ENCODE measurements around the gene MAPK14. TPM values are rescaled to one million over a fixed set of nuclear protein-coding genes. Genes with fewer than 3 reads are reported as not detected.

MAPK14 gene
- total RNA-seq, 1 experiment from 2014 or later: 60.9 TPM

DNA sequence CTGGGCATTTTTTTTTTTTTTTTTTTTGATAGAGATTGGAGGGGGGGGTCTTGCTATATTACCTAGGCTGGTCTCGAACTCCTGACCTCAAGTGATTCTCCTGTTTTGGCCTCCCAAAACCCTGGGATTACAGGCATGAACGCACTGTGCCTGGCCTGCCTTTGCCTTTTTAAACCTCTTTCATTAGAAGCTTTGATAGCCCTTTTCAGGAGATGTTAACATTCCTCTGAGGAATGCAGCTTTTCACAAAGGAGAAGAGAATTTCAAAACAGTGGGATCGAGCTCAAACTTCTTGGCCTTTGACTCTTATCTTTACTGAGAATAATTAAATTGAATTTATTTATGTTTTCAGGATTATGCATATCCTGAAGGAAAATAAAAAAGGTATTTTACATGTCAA is 34.5 kb upstream of the MAPK14 start:
- Mint-ChIP-seq H3K4me1 (ENCODE audit: low read depth, unreplicated experiment) (no peaks in the 10 kb centered on the region), H3K4me3 (ENCODE audit: low read depth, unreplicated experiment) (no peak overlapping the region), H3K27ac (ENCODE audit: unreplicated experiment) (no peak overlapping the region), H3K36me3 (ENCODE audit: insufficient read depth, unreplicated experiment) (peaks cover 4% of the 10 kb centered on the region), H3K9me3 (ENCODE audit: low read depth, unreplicated experiment) (no peaks in the 10 kb centered on the region), H3K27me3 (ENCODE audit: unreplicated experiment) (no peaks in the 10 kb centered on the region)
- BruUV-seq (replicated peaks): no TSS peak
- TF ChIP-seq, protein P1, sequence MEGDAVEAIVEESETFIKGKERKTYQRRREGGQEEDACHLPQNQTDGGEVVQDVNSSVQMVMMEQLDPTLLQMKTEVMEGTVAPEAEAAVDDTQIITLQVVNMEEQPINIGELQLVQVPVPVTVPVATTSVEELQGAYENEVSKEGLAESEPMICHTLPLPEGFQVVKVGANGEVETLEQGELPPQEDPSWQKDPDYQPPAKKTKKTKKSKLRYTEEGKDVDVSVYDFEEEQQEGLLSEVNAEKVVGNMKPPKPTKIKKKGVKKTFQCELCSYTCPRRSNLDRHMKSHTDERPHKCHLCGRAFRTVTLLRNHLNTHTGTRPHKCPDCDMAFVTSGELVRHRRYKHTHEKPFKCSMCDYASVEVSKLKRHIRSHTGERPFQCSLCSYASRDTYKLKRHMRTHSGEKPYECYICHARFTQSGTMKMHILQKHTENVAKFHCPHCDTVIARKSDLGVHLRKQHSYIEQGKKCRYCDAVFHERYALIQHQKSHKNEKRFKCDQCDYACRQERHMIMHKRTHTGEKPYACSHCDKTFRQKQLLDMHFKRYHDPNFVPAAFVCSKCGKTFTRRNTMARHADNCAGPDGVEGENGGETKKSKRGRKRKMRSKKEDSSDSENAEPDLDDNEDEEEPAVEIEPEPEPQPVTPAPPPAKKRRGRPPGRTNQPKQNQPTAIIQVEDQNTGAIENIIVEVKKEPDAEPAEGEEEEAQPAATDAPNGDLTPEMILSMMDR (IDR thresholded peaks at IDR 0.05; ENCODE audit: unreplicated experiment): no peak
- intact Hi-C loops (cut with micrococcal nuclease; ENCODE audit: unreplicated experiment): no loop called here
- CTCF ChIA-PET: interaction anchor here (0.5 to 0.7 kb wide), 2 partner anchors 26 to 202 kb away, joined by 3 to 4 read pairs; no protein-coding TSS in a partner anchor
- DNase-seq: no peak

DNA sequence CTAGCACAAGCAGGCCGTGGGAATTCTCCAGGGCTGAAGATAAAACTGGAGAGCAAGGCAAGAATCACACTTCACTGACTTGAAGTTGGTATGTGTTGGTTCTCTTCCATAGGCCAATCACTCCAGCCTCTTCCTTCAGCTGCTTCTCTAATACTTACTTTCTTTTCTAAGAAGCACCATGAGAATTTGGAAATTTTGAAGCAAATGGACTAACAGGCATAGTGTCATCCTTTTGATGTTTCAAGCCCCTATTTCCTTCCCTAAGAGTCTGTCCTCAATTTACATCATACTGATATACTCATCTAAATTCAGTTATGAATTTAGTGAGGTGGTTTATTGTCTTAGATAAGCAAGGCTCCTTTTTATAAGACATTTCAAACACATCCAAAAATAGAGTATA is 27.2 kb upstream of the MAPK14 start:
- intact Hi-C loops (cut with micrococcal nuclease; ENCODE audit: unreplicated experiment): no loop called here
- no peaks in the 10 kb centered on the region for H3K36me3 Mint-ChIP-seq (ENCODE audit: insufficient read depth, unreplicated experiment)
- TF ChIP-seq, protein P1 (IDR thresholded peaks at IDR 0.05; ENCODE audit: unreplicated experiment): no peak
- no TSS peak for BruUV-seq (replicated peaks)
- CTCF ChIA-PET: no interaction called here
- H3K4me3 Mint-ChIP-seq (ENCODE audit: low read depth, unreplicated experiment): no peak overlapping the region
- no peaks in the 10 kb centered on the region for H3K27me3 Mint-ChIP-seq (ENCODE audit: unreplicated experiment)
- no peaks in the 10 kb centered on the region for H3K9me3 Mint-ChIP-seq (ENCODE audit: low read depth, unreplicated experiment)
- no peak overlapping the region for H3K27ac Mint-ChIP-seq (ENCODE audit: unreplicated experiment)
- DNase-seq: no peak
- no peaks in the 10 kb centered on the region for H3K4me1 Mint-ChIP-seq (ENCODE audit: low read depth, unreplicated experiment)

DNA sequence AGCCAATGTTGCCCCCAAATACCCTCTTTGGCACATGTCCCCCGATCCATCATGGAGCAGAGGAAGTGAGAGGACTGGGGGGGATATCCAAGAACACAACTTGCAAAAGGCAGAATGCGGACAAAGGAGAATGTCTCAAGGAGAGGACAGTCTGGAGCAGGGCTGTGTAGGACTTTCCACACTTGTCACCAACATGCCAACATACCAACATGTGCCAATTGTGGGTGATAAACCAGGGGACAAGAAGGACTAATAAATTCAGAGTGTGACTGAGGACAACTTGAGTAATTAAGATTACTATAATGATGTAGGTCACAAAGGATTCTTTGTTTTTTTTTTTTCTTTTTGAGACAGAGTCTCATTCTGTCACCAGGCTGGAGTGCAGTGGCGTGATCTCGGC is 11.9 kb upstream of the MAPK14 start:
- no peak overlapping the region for H3K4me3 Mint-ChIP-seq (ENCODE audit: low read depth, unreplicated experiment)
- no TSS peak for BruUV-seq (replicated peaks)
- no peak for DNase-seq
- CTCF ChIA-PET: no interaction called here
- no peaks in the 10 kb centered on the region for H3K36me3 Mint-ChIP-seq (ENCODE audit: insufficient read depth, unreplicated experiment)
- intact Hi-C loops (cut with micrococcal nuclease; ENCODE audit: unreplicated experiment): no loop called here
- TF ChIP-seq, protein P1 (IDR thresholded peaks at IDR 0.05; ENCODE audit: unreplicated experiment): no peak
- no peaks in the 10 kb centered on the region for H3K9me3 Mint-ChIP-seq (ENCODE audit: low read depth, unreplicated experiment)
- H3K27ac Mint-ChIP-seq (ENCODE audit: unreplicated experiment): no peak overlapping the region
- H3K27me3 Mint-ChIP-seq (ENCODE audit: unreplicated experiment): no peaks in the 10 kb centered on the region
- H3K4me1 Mint-ChIP-seq (ENCODE audit: low read depth, unreplicated experiment): no peaks in the 10 kb centered on the region

DNA sequence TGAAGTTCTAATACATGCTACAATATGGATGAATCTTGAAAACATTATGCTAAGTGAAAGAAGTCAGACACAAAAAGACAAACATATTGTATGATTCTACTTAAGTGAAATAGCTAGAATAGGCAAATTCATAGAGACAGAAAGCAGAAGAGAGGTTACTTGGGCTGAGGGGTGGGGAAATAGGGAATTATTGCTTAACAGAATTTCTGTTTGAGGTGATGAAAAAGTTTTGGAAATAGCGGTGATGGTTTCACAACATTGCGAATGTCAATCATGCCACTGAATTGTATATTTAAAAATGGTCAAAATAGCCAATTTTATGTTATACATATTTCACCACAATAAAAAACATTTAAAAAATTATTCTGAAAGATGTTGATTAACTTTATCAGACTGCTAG is 9.3 kb upstream of the MAPK14 start:
- Mint-ChIP-seq H3K36me3 (ENCODE audit: insufficient read depth, unreplicated experiment) (no peaks in the 10 kb centered on the region), H3K4me3 (ENCODE audit: low read depth, unreplicated experiment) (no peak overlapping the region), H3K4me1 (ENCODE audit: low read depth, unreplicated experiment) (no peaks in the 10 kb centered on the region), H3K9me3 (ENCODE audit: low read depth, unreplicated experiment) (no peaks in the 10 kb centered on the region), H3K27me3 (ENCODE audit: unreplicated experiment) (no peaks in the 10 kb centered on the region), H3K27ac (ENCODE audit: unreplicated experiment) (no peak overlapping the region)
- TF ChIP-seq, protein P1 (IDR thresholded peaks at IDR 0.05; ENCODE audit: unreplicated experiment): no peak
- intact Hi-C loops (cut with micrococcal nuclease; ENCODE audit: unreplicated experiment): no loop called here
- no peak for DNase-seq
- BruUV-seq (replicated peaks): no TSS peak
- CTCF ChIA-PET: no interaction called here
